Measurements from ENCODE around the gene WNK2. TPM values are rescaled to one million over a fixed set of nuclear protein-coding genes. Genes with fewer than 3 reads are reported as not detected.

The WNK2 gene
- total RNA-seq, 1 experiment from 2014 or later: 69.4 TPM

DNA sequence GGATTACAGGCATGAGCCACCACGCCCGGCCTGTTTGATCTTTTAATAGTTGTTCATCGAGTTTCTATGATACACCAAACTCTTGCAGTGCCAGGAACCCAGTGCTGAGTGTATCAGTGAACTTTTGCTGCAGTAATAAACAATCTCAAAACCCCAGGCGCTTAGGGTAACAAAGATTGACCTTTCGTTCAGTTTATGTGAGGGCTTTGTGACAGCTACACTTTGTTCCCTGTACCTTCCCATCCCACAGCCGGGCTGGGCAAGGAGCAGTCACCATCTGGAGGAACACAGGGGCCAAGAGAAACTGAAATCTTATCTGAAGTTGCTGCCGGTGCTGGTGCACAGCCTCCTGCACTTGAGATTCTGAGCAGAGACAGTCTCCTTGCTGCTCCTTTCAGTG is 17.2 kb upstream of the WNK2 start:
- Histone ChIP-seq H3K18ac (ENCODE audit: insufficient read length, low read depth, low read length) (no peak overlapping the region), H4K91ac (ENCODE audit: insufficient read length, low read depth, low read length) (no peak overlapping the region), H2AK5ac (ENCODE audit: insufficient read length, low read length) (no peak overlapping the region), H4K5ac (ENCODE audit: insufficient read length, low read depth, low read length) (no peak overlapping the region), H3K79me2 (ENCODE audit: insufficient read depth, low read length) (no peaks in the 10 kb centered on the region), H3K4ac (ENCODE audit: low read depth, low read length) (no peak overlapping the region), H4K20me1 (ENCODE audit: control insufficient read depth, insufficient read depth, insufficient read length) (no peaks in the 10 kb centered on the region), H3K79me1 (ENCODE audit: insufficient read depth, low read depth, low read length, poor library complexity, severe bottlenecking) (no peaks in the 10 kb centered on the region), H3K9me3 (ENCODE audit: control insufficient read depth, low read depth, low read length) (no peaks in the 10 kb centered on the region), H2BK15ac (ENCODE audit: low read depth, low read length) (no peak overlapping the region), H2BK12ac (ENCODE audit: insufficient read length, low read depth, low read length) (no peak overlapping the region), H3K4me1 (ENCODE audit: insufficient read depth, low read length) (no peaks in the 10 kb centered on the region), H2BK5ac (ENCODE audit: insufficient read length, low read length) (no peak overlapping the region), H3K9ac (ENCODE audit: extremely low read depth, insufficient read length, low read length) (no peak overlapping the region), H3K4me2 (ENCODE audit: insufficient read depth, insufficient read length, low read length) (no peak overlapping the region), H3T11ph (ENCODE audit: low read length) (no peak overlapping the region), H3K14ac (ENCODE audit: insufficient read depth, low read length) (no peak overlapping the region), H3K23ac (ENCODE audit: insufficient read length, low read depth, low read length) (no peak overlapping the region), H2AFZ (ENCODE audit: low read length) (no peak overlapping the region), H2BK20ac (ENCODE audit: low read depth, low read length, poor library complexity, severe bottlenecking) (no peak overlapping the region), H2BK120ac (ENCODE audit: low read depth, low read length, poor library complexity, severe bottlenecking) (no peak overlapping the region), H3K27me3 (ENCODE audit: insufficient read depth, low read length) (no peaks in the 10 kb centered on the region), H3K23me2 (ENCODE audit: insufficient read length, low read depth, low read length, poor library complexity, severe bottlenecking) (no peaks in the 10 kb centered on the region), H3K27ac (ENCODE audit: insufficient read length, low read depth, low read length) (no peak overlapping the region), H4K8ac (replicated peaks; ENCODE audit: insufficient read length, low read depth, low read length) (no peak overlapping the region), H3K56ac (ENCODE audit: insufficient read length, low read depth, low read length) (no peak overlapping the region)
- WGBS (ENCODE audit: extremely low coverage, insufficient read length, low lambda C conversion rate): no CpG with 5 or more reads among the region's 7 CpGs
- no peaks in the 10 kb centered on the region for H3K4me1 Mint-ChIP-seq
- TF ChIP-seq, protein P1, sequence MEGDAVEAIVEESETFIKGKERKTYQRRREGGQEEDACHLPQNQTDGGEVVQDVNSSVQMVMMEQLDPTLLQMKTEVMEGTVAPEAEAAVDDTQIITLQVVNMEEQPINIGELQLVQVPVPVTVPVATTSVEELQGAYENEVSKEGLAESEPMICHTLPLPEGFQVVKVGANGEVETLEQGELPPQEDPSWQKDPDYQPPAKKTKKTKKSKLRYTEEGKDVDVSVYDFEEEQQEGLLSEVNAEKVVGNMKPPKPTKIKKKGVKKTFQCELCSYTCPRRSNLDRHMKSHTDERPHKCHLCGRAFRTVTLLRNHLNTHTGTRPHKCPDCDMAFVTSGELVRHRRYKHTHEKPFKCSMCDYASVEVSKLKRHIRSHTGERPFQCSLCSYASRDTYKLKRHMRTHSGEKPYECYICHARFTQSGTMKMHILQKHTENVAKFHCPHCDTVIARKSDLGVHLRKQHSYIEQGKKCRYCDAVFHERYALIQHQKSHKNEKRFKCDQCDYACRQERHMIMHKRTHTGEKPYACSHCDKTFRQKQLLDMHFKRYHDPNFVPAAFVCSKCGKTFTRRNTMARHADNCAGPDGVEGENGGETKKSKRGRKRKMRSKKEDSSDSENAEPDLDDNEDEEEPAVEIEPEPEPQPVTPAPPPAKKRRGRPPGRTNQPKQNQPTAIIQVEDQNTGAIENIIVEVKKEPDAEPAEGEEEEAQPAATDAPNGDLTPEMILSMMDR (conservative IDR thresholded peaks at IDR 0.05): no peak
- no peak for DNase-seq
- H3K4me3 Mint-ChIP-seq: no peak overlapping the region
- no peaks in the 10 kb centered on the region for H3K36me3 Mint-ChIP-seq (ENCODE audit: insufficient read depth in 1 of 3, low read depth in 3 of 3)
- H3K9me3 Mint-ChIP-seq: no peaks in the 10 kb centered on the region
- no peaks in the 10 kb centered on the region for H3K27me3 Mint-ChIP-seq (ENCODE audit: low read depth)
- no peak overlapping the region for H3K27ac Mint-ChIP-seq

Measured in H9 (cell line).